ENCODE data around the gene TMEM183A.

DNA sequence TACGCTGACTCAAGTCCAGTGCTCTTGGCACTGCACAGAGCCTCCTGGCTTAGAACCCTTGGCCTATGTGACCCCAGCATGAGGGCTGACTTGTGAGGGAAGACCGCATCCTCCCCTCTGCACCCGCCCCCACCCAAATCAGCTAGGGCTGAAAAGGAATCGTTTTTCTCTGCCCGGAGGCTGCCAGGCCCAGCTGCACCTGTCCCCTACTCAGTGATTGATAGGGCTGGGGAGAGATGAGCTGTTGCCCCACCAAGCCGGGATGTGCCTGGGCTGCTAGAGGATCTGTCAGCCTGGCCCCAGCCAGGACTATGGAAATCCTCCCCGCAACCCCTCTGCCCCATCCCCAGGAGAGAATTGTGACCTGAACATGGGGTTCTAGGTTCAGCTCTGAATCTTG is 58.0 kb downstream of the TMEM183A start:
- TF ChIP-seq, protein P1, sequence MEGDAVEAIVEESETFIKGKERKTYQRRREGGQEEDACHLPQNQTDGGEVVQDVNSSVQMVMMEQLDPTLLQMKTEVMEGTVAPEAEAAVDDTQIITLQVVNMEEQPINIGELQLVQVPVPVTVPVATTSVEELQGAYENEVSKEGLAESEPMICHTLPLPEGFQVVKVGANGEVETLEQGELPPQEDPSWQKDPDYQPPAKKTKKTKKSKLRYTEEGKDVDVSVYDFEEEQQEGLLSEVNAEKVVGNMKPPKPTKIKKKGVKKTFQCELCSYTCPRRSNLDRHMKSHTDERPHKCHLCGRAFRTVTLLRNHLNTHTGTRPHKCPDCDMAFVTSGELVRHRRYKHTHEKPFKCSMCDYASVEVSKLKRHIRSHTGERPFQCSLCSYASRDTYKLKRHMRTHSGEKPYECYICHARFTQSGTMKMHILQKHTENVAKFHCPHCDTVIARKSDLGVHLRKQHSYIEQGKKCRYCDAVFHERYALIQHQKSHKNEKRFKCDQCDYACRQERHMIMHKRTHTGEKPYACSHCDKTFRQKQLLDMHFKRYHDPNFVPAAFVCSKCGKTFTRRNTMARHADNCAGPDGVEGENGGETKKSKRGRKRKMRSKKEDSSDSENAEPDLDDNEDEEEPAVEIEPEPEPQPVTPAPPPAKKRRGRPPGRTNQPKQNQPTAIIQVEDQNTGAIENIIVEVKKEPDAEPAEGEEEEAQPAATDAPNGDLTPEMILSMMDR (IDR thresholded peaks at IDR 0.05 in 4 of 5, conservative IDR thresholded peaks at IDR 0.05 in 1 of 5): no peak
- TF ChIP-seq POLR2A (IDR thresholded peaks at IDR 0.05): no peak
